Astrocyte of the spinal cord (primary cell): ENCODE measurements around the gene GNB3.

Experiments
- DNase-seq: peaks from one replicate; pipeline ENCODE4 v3.0.0; 2011; ENCODE audit warnings: low read depth, low spot score
- H3K4me3 ChIP-seq: 2 replicates; pipeline ENCODE4 v1.5.1; 2011; ENCODE audit warnings: low read depth, mild to moderate bottlenecking, low read length, moderate library complexity
- CTCF ChIP-seq: IDR thresholded peaks from 2 replicates; pipeline ENCODE4 v1.5.1; 2012; ENCODE audit warnings: low read depth, mild to moderate bottlenecking, low read length, inconsistent platforms
- in situ Hi-C: cut with HindIII; loops from 2 replicates; pipeline ENCODE4 v1.10.0; 2017; ENCODE audit warnings: low sequenced_read_pairs

GNB3 gene

GRCh38 chr12:6830286-6830890 lies 10.3 kb upstream of the GNB3 start:
- TF ChIP-seq CTCF: no peak
- in situ Hi-C loops: no loop called here

DNA sequence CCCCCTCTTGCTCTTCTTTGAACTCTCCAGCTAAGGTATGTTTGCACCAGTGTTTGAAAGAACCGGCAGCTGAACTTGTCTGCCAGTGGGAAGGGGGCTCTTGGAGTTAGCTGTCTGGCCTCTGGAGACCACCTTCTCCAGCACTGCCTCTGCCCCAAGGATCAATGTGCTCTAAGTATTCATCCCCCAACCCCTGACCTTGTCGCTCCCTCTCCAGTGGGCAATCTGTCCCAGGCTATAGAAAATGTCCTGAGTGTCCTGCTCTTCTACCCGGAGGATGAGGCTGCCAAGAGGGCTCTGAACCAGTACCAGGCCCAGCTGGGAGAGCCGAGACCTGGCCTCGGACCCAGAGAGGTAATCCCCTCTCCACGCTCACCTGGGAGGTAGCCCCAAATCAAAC lies 9.7 kb upstream of the GNB3 start:
- no peak for DNase-seq
- TF ChIP-seq CTCF: no peak
- no peak overlapping the region for H3K4me3 ChIP-seq
- in situ Hi-C loops: no loop called here

More at GRCh38 chr12:6830286-6830890, 10.3 kb upstream of the GNB3 start:
- H3K4me3 ChIP-seq: no peak overlapping the region
- DNase-seq: no peak

DNA sequence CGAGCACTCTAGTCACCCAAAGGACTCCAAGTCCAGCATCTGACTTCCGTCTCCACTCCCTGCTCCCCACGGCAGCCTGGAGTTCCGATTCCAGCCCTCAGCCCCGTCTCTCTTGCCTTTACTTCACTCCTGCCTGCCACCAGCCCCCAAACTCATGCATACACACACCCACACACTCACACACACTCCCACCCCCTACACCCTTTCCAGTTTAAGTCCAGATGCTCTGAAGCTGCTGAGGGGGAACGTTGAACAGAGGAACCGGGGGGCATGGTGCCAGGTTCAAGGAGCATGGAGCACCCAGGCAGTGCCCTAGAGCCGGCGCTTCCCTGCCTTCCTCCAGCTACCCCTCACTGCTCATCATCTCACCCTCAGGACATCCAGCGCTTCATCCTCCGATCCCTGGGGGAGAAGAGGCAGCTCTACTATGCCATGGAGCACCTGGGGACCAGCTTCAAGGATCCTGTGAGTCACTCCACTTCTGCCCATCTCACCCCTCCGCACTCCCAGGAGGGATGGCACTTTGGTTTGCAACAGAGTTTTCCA lies 9.2 kb upstream of the GNB3 start:
- in situ Hi-C loops: no loop called here
- H3K4me3 ChIP-seq: no peak overlapping the region
- TF ChIP-seq CTCF: no peak
- no peak for DNase-seq

DNA sequence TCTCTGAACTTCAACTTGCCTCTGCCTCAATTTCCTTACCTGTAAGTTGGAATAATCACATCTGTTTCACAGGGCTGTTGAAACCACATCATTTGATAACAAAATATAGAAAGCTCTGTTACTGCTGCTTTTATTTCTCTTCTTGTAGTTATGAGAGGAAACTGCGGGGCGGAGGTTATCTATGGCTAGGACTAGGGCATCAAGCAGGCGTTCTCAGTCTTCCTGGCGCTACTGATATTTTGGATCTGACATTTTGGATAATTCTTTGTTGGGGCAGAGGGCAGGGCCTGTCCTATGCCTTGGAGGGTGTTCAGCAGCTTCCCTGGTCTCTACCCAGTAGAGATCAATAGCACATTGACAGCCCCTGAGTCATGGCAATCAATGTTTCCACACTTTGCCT lies 8.6 kb upstream of the GNB3 start:
- TF ChIP-seq CTCF: no peak
- in situ Hi-C loops: no loop called here
- no peak overlapping the region for H3K4me3 ChIP-seq
- no peak for DNase-seq

GRCh38 chr12:6833189-6833890 lies 7.4 kb upstream of the GNB3 start:
- H3K4me3 ChIP-seq: no peak overlapping the region
- TF ChIP-seq CTCF: no peak
- in situ Hi-C loops: no loop called here
- DNase-seq: no peak

- no peak for DNase-seq
- no peak overlapping the region for H3K4me3 ChIP-seq
- no peak for TF ChIP-seq CTCF
- in situ Hi-C loops: no loop called here
Observed at GRCh38 chr12:6834254-6834653, 6.5 kb upstream of the GNB3 start.
